ENCODE measurements around the gene SLC66A2.

DNA sequence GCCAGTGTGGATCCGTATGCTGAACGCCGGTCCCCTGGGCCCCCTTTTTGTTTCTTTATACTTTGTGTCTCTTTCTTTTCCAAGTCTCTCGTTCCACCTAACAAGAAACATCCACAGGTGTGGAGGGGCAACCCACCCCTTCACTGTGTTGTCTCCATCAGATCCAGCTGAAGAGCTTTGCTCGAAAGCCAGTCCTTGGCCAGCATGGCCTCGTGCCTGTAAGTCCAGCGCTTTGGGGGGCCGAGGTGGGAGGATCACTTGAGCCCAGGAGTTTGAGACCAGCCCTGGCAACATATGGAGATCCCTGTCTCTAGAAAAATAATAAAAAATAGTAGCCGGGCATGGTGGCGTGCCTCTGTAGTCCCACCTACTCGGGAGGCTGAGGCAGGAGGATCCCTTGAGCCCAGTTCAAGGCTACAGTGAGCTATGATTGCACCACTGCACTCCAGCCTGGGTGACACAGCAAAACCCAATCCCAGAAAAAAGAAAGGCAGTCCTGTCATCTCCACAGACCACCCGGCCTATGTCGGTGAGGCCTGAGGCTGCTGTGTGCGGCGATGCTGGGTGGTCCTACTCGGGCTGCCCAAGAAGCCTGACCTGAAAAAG is 9.6 kb upstream of the SLC66A2 start:
- TF ChIP-seq, protein P1, sequence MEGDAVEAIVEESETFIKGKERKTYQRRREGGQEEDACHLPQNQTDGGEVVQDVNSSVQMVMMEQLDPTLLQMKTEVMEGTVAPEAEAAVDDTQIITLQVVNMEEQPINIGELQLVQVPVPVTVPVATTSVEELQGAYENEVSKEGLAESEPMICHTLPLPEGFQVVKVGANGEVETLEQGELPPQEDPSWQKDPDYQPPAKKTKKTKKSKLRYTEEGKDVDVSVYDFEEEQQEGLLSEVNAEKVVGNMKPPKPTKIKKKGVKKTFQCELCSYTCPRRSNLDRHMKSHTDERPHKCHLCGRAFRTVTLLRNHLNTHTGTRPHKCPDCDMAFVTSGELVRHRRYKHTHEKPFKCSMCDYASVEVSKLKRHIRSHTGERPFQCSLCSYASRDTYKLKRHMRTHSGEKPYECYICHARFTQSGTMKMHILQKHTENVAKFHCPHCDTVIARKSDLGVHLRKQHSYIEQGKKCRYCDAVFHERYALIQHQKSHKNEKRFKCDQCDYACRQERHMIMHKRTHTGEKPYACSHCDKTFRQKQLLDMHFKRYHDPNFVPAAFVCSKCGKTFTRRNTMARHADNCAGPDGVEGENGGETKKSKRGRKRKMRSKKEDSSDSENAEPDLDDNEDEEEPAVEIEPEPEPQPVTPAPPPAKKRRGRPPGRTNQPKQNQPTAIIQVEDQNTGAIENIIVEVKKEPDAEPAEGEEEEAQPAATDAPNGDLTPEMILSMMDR (conservative IDR thresholded peaks at IDR 0.05): no peak
- no peak for TF ChIP-seq ZFX (IDR thresholded peaks at IDR 0.05)

Measured in C4-2B (cell line).